ENCODE results near the gene MEI1. TPM values are rescaled to one million over a fixed set of nuclear protein-coding genes. Genes with fewer than 3 reads are reported as not detected.

Gene MEI1
- total and polyA plus RNA-seq, 2 experiments from 2014 or later = 0.18 TPM; not detected in 1

DNA sequence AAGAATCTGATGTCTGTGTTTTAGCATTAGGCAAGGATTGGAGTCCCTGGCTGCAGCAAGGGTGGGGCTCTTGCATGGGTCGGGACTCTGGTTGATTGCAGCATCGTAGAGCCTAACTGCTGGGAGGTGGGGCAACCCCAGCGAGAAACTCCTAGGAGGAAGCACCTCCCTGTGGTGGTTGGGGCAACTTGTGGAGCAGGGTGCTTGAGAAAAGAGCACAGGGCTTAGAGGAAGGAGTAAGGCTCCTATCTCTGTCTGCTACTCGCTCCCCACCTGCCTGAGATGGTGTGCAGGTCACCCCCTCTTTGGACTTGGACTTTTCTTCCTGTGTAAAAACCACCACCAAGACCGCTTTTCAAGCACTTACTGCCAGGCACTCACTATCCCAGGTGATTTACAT lies 149.2 kb downstream of the MEI1 start:
- Histone ChIP-seq H3K4me2 (peak overlapping the region; percentile 46), H4K20me1 (ENCODE audit: insufficient read depth, poor library complexity, severe bottlenecking) (peaks cover 82% of the 10 kb centered on the region), H3K4me1 (ENCODE audit: insufficient read depth) (peaks cover 54% of the 10 kb centered on the region), H3K4me3 (no peak overlapping the region), H3K9me3 (ENCODE audit: low read depth) (no peaks in the 10 kb centered on the region), H3K27ac (peak overlapping the region; percentile 73), H3K36me3 (replicated peaks; ENCODE audit: insufficient read depth, low read depth) (no peaks in the 10 kb centered on the region), H3K9me2 (replicated peaks; ENCODE audit: insufficient read depth) (no peaks in the 10 kb centered on the region), H3K27me3 (no peaks in the 10 kb centered on the region), H3K79me2 (peaks cover 100% of the 10 kb centered on the region), H2AFZ (no peak overlapping the region)
- TF ChIP-seq EZH2 (IDR thresholded peaks at IDR 0.05; ENCODE audit: borderline replicate concordance) = no peak
- TF ChIP-seq, protein P1, sequence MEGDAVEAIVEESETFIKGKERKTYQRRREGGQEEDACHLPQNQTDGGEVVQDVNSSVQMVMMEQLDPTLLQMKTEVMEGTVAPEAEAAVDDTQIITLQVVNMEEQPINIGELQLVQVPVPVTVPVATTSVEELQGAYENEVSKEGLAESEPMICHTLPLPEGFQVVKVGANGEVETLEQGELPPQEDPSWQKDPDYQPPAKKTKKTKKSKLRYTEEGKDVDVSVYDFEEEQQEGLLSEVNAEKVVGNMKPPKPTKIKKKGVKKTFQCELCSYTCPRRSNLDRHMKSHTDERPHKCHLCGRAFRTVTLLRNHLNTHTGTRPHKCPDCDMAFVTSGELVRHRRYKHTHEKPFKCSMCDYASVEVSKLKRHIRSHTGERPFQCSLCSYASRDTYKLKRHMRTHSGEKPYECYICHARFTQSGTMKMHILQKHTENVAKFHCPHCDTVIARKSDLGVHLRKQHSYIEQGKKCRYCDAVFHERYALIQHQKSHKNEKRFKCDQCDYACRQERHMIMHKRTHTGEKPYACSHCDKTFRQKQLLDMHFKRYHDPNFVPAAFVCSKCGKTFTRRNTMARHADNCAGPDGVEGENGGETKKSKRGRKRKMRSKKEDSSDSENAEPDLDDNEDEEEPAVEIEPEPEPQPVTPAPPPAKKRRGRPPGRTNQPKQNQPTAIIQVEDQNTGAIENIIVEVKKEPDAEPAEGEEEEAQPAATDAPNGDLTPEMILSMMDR (IDR thresholded peaks at IDR 0.05; ENCODE audit: poor library complexity) = peak; percentile 4
- peak; percentile 70 for DNase-seq (ENCODE audit: low spot score)
- WGBS (ENCODE audit: low lambda C conversion rate, missing lambda C conversion rate) = 66% methylated on average over 5 of the region's 5 CpGs

Small RNA genes within 50 kb of the gene (small RNA-seq; reads per million reads assigned to genes)
- gene HMGN2P10 (not detected), gene RF00019 (not detected), gene RNU6-476P (not detected), gene RNU6ATAC22P (not detected)

Other genes starting within 250 kb of the MEI1 start
- 55.2 and 59.9 TPM in 2 replicates for gene PHF5A, start 230.8 kb upstream of the MEI1 start, total RNA-seq
- 16.8 and 21.9 TPM in 2 replicates for gene PHF5A, start 230.8 kb upstream of the MEI1 start, polyA plus RNA-seq
- 111 and 129 TPM in 2 replicates for gene ACO2, start 230.4 kb upstream of the MEI1 start, total RNA-seq
- gene ACO2, start 230.4 kb upstream of the MEI1 start, polyA plus RNA-seq = 167 and 196 TPM in 2 replicates
- 14.5 and 17.5 TPM in 2 replicates for gene POLR3H, start 155.0 kb upstream of the MEI1 start, total RNA-seq
- gene POLR3H, start 155.0 kb upstream of the MEI1 start, polyA plus RNA-seq = 37.4 and 41.1 TPM in 2 replicates
- 1.7 and 2.7 TPM in 2 replicates for gene CSDC2, start 138.5 kb upstream of the MEI1 start, total RNA-seq
- gene CSDC2, start 138.5 kb upstream of the MEI1 start, polyA plus RNA-seq = 5.0 and 5.4 TPM in 2 replicates
- gene PMM1, start 109.7 kb upstream of the MEI1 start, total RNA-seq = 36.5 and 42.3 TPM in 2 replicates
- 66.1 and 68.7 TPM in 2 replicates for gene PMM1, start 109.7 kb upstream of the MEI1 start, polyA plus RNA-seq
- 29.0 and 32.1 TPM in 2 replicates for gene DESI1, start 78.5 kb upstream of the MEI1 start, total RNA-seq
- 31.2 and 32.5 TPM in 2 replicates for gene DESI1, start 78.5 kb upstream of the MEI1 start, polyA plus RNA-seq
- 273 and 276 TPM in 2 replicates for gene XRCC6, start 78.2 kb upstream of the MEI1 start, total RNA-seq
- 242 and 260 TPM in 2 replicates for gene XRCC6, start 78.2 kb upstream of the MEI1 start, polyA plus RNA-seq
- gene SNU13, start 10.6 kb upstream of the MEI1 start, total RNA-seq = 119 and 144 TPM in 2 replicates
- gene SNU13, start 10.6 kb upstream of the MEI1 start, polyA plus RNA-seq = 240 and 245 TPM in 2 replicates
- 7.2 and 9.2 TPM in 2 replicates for gene CCDC134, start 101.2 kb downstream of the MEI1 start, total RNA-seq
- 4.1 and 7.4 TPM in 2 replicates for gene CCDC134, start 101.2 kb downstream of the MEI1 start, polyA plus RNA-seq
- gene SREBF2, start 133.6 kb downstream of the MEI1 start, total RNA-seq = 109 and 114 TPM in 2 replicates
- gene SREBF2, start 133.6 kb downstream of the MEI1 start, polyA plus RNA-seq = 96.3 and 113 TPM in 2 replicates
- not detected in 2 replicates for gene SHISA8, start 215.6 kb downstream of the MEI1 start, total RNA-seq
- gene SHISA8, start 215.6 kb downstream of the MEI1 start, polyA plus RNA-seq = 0.33 TPM in 1 of 2 replicates, not detected in the other
- 0.07 and 0.12 TPM in 2 replicates for gene TNFRSF13C, start 227.3 kb downstream of the MEI1 start, total RNA-seq
- 0.18 and 0.52 TPM in 2 replicates for gene TNFRSF13C, start 227.3 kb downstream of the MEI1 start, polyA plus RNA-seq
- gene CENPM, start 247.6 kb downstream of the MEI1 start, total RNA-seq = 6.7 and 8.1 TPM in 2 replicates
- 13.4 and 14.9 TPM in 2 replicates for gene CENPM, start 247.6 kb downstream of the MEI1 start, polyA plus RNA-seq